SK-N-SH treated with all-trans-retinoic acid at 6 μM for 48 hours (cell line): ENCODE results near the gene SCAPER.

ENCODE experiments used
- ATAC-seq: fragments of 200-7000 bp; cut with Tn5 transposase; 3 replicates; pipeline ENCODE4 v1.9.1; 2020; ENCODE audit warnings: mild to moderate bottlenecking, moderate library complexity
- ARNTL ChIP-seq: fragments of 450-650 bp; formaldehyde crosslinking; IDR thresholded peaks from 2 replicates; pipeline ENCODE4 v1.5.0; 2020; ENCODE audit warnings: low read depth, mild to moderate bottlenecking, moderate library complexity, borderline replicate concordance
- BACH2 ChIP-seq: fragments of 250-450 bp; sonication (Bioruptor Pico); IDR thresholded peaks from 2 replicates; pipeline ENCODE4 v1.9.0; 2021; ENCODE audit warnings: mild to moderate bottlenecking, borderline replicate concordance
- CSDC2 ChIP-seq: fragments of 250-450 bp; sonication (Bioruptor Pico); IDR thresholded peaks from 2 replicates; pipeline ENCODE4 v1.5.0; 2020; ENCODE audit warnings: mild to moderate bottlenecking, moderate library complexity
- ESRRG ChIP-seq: fragments of 250-450 bp; sonication (Bioruptor Pico); IDR thresholded peaks from 2 replicates; pipeline ENCODE4 v1.6.1; 2021; ENCODE audit warnings: mild to moderate bottlenecking
- GLIS3 ChIP-seq: fragments of 250-450 bp; sonication (Bioruptor Pico); IDR thresholded peaks from 2 replicates; pipeline ENCODE4 v1.5.0; 2020; ENCODE audit warnings: mild to moderate bottlenecking, moderate library complexity
- ISL1 ChIP-seq: fragments of 250-450 bp; sonication (Bioruptor Pico); IDR thresholded peaks from 2 replicates; pipeline ENCODE4 v2.1.2; 2022; ENCODE audit warnings: mild to moderate bottlenecking, moderate library complexity
- OSR1 ChIP-seq: fragments of 250-450 bp; sonication (Bioruptor Pico); IDR thresholded peaks from 2 replicates; pipeline ENCODE4 v1.8.0; 2022; ENCODE audit warnings: moderate library complexity, mild to moderate bottlenecking, inconsistent platforms
- PPARA ChIP-seq: fragments of 250-450 bp; sonication (Bioruptor Pico); IDR thresholded peaks from 2 replicates; pipeline ENCODE4 v1.5.0; 2020; ENCODE audit warnings: mild to moderate bottlenecking, borderline replicate concordance
- RARB ChIP-seq: fragments of 250-450 bp; sonication (Bioruptor Pico); IDR thresholded peaks from 2 replicates; pipeline ENCODE4 v1.8.0; 2021; ENCODE audit warnings: mild to moderate bottlenecking, moderate library complexity
- SNAI2 ChIP-seq: fragments of 250-450 bp; sonication (Bioruptor Pico); IDR thresholded peaks from 2 replicates; pipeline ENCODE4 v1.5.0; 2020; ENCODE audit warnings: mild to moderate bottlenecking, moderate library complexity
- TCF4 ChIP-seq: fragments of 250-450 bp; sonication (Bioruptor Pico); IDR thresholded peaks from 2 replicates; pipeline ENCODE4 v1.8.0; 2021; ENCODE audit warnings: mild to moderate bottlenecking, moderate library complexity, borderline replicate concordance
- TOX ChIP-seq: fragments of 250-450 bp; sonication (Bioruptor Pico); IDR thresholded peaks from 2 replicates; pipeline ENCODE4 v1.8.0; 2021; ENCODE audit warnings: mild to moderate bottlenecking, moderate library complexity, borderline replicate concordance
- ZC3H10 ChIP-seq: fragments of 250-450 bp; sonication (Bioruptor Pico); IDR thresholded peaks from 2 replicates; pipeline ENCODE4 v1.5.1; 2021; ENCODE audit warnings: mild to moderate bottlenecking, moderate library complexity
- ZFP3 ChIP-seq: fragments of 250-450 bp; sonication (Bioruptor Pico); IDR thresholded peaks from 2 replicates; pipeline ENCODE4 v1.5.0; 2020; ENCODE audit warnings: mild to moderate bottlenecking, moderate library complexity
- ZNF565 ChIP-seq: fragments of 450-650 bp; formaldehyde crosslinking; conservative IDR thresholded peaks from 2 replicates; pipeline ENCODE4 v1.5.0; 2020; ENCODE audit warnings: low read depth, mild to moderate bottlenecking, moderate library complexity
- ZNF70 ChIP-seq: fragments of 450-650 bp; formaldehyde crosslinking; IDR thresholded peaks from 2 replicates; pipeline ENCODE4 v1.5.0; 2020; ENCODE audit warnings: mild to moderate bottlenecking, moderate library complexity
- ZNF8 ChIP-seq: fragments of 450-650 bp; formaldehyde crosslinking; IDR thresholded peaks from 2 replicates; pipeline ENCODE4 v1.5.0; 2020; ENCODE audit warnings: mild to moderate bottlenecking, moderate library complexity
- TF ChIP-seq, protein P1 (sequence below): fragments of 250-450 bp; sonication (Bioruptor Pico); IDR thresholded peaks from 2 replicates; pipeline ENCODE4 v1.8.0; 2020; ENCODE audit warnings: mild to moderate bottlenecking, moderate library complexity, borderline replicate concordance
- TF ChIP-seq, protein P2 (sequence below): fragments of 250-450 bp; sonication (Bioruptor Pico); IDR thresholded peaks from 2 replicates; pipeline ENCODE4 v1.5.1; 2021; ENCODE audit warnings: mild to moderate bottlenecking, moderate library complexity
- TF ChIP-seq, protein P3 (sequence below): fragments of 250-450 bp; sonication (Bioruptor Pico); IDR thresholded peaks from 2 replicates; pipeline ENCODE4 v1.5.1; 2020; ENCODE audit warnings: low read depth, mild to moderate bottlenecking, moderate library complexity
- TF ChIP-seq, protein P4 (sequence below): fragments of 250-450 bp; sonication (Bioruptor Pico); IDR thresholded peaks from 2 replicates; pipeline ENCODE4 v1.5.0; 2020; ENCODE audit warnings: mild to moderate bottlenecking, moderate library complexity

The SCAPER gene

DNA sequence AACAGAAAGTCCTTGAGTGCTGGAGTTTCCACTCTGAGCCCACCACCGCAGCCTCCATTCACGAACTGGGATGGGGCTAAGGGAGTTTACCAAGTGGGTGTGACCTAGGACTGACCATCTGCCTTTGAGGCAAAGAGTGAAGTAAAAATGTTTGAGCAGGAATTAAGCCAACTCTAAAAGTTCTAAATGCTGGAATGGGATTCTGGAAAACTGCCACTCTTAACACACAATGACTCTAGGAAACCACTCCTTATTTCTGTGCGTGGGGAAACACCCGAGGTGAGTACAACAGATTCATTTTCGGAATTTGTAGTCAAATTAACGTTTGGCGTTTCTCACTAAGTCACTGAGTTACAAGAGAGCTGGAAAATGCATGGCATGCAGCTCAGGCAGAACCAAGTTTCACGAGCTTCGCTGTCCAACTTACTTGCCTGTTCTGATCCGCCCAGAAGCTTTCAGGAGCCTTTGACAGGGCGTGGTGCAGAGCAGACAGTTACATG lies 537.0 kb downstream of the SCAPER start:
- no peak for ATAC-seq
- TF ChIP-seq, protein P1, sequence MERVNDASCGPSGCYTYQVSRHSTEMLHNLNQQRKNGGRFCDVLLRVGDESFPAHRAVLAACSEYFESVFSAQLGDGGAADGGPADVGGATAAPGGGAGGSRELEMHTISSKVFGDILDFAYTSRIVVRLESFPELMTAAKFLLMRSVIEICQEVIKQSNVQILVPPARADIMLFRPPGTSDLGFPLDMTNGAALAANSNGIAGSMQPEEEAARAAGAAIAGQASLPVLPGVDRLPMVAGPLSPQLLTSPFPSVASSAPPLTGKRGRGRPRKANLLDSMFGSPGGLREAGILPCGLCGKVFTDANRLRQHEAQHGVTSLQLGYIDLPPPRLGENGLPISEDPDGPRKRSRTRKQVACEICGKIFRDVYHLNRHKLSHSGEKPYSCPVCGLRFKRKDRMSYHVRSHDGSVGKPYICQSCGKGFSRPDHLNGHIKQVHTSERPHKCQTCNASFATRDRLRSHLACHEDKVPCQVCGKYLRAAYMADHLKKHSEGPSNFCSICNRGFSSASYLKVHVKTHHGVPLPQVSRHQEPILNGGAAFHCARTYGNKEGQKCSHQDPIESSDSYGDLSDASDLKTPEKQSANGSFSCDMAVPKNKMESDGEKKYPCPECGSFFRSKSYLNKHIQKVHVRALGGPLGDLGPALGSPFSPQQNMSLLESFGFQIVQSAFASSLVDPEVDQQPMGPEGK: no peak
- TF ChIP-seq ARNTL (CRISPR knock-in tag): no peak
- TF ChIP-seq, protein P2, sequence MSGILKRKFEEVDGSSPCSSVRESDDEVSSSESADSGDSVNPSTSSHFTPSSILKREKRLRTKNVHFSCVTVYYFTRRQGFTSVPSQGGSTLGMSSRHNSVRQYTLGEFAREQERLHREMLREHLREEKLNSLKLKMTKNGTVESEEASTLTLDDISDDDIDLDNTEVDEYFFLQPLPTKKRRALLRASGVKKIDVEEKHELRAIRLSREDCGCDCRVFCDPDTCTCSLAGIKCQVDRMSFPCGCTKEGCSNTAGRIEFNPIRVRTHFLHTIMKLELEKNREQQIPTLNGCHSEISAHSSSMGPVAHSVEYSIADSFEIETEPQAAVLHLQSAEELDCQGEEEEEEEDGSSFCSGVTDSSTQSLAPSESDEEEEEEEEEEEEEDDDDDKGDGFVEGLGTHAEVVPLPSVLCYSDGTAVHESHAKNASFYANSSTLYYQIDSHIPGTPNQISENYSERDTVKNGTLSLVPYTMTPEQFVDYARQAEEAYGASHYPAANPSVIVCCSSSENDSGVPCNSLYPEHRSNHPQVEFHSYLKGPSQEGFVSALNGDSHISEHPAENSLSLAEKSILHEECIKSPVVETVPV (CRISPR knock-in tag): no peak

DNA sequence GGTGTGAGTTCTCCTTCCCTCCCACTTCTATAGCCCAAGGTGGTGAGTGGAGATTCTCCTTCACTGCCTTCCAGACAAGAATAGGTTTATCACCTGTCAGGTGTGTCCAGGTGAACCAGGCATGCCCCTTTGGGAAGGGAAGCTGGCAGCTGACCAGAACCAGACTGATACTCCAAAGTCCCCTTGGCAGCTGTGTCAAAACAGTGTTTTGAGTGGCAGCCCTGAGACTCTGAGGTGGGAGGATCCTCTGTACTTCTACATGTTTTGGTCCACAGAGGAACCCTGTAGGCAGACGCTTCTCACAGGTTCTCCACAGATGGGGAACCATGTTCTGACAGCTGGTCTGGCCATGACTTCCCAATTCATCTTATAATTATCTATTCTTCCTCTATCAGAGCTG lies 538.4 kb downstream of the SCAPER start:
- ATAC-seq: no peak
- TF ChIP-seq, protein P3, sequence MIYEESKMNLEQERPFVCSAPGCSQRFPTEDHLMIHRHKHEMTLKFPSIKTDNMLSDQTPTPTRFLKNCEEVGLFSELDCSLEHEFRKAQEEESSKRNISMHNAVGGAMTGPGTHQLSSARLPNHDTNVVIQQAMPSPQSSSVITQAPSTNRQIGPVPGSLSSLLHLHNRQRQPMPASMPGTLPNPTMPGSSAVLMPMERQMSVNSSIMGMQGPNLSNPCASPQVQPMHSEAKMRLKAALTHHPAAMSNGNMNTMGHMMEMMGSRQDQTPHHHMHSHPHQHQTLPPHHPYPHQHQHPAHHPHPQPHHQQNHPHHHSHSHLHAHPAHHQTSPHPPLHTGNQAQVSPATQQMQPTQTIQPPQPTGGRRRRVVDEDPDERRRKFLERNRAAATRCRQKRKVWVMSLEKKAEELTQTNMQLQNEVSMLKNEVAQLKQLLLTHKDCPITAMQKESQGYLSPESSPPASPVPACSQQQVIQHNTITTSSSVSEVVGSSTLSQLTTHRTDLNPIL (CRISPR knock-in tag): no peak
- TF ChIP-seq ISL1 (no peak), OSR1 (CRISPR knock-in tag) (no peak), ZNF70 (CRISPR knock-in tag) (no peak), TOX (CRISPR knock-in tag) (no peak), RARB (CRISPR knock-in tag) (no peak), ZC3H10 (CRISPR knock-in tag) (no peak), SNAI2 (CRISPR knock-in tag) (no peak), ESRRG (no peak), CSDC2 (CRISPR knock-in tag) (no peak), GLIS3 (no peak), ZFP3 (no peak), ARNTL (CRISPR knock-in tag) (no peak), TCF4 (CRISPR knock-in tag) (no peak), ZNF8 (CRISPR knock-in tag) (no peak), PPARA (CRISPR knock-in tag) (no peak)
- TF ChIP-seq, protein P1: no peak
- TF ChIP-seq, protein P2 (CRISPR knock-in tag): no peak

DNA sequence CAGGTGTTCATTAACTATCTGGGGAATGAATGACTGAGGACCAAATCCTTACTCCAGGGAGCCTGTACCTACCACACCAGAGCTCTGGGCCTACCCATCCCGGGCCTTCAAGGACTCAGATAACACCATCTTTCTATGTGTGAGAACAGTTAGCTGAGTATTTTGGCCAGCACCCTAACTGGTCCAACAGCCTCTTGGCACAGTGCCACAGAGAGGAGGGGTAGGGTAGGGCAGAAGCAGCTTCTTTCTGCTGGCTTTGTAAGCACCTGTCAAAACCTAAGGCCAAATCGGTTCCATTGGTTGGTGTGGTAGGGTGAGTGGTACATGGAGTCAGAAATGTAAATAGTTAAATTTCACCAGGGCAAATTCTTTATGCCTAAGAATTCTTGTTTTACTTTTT lies 541.9 kb downstream of the SCAPER start:
- ATAC-seq: no peak
- TF ChIP-seq TCF4 (CRISPR knock-in tag) (no peak), GLIS3 (no peak), RARB (CRISPR knock-in tag) (no peak), BACH2 (CRISPR knock-in tag) (no peak), CSDC2 (CRISPR knock-in tag) (no peak), ZNF70 (CRISPR knock-in tag) (no peak), ARNTL (CRISPR knock-in tag) (no peak), ZFP3 (no peak), ZNF565 (CRISPR knock-in tag) (no peak), OSR1 (CRISPR knock-in tag) (no peak), ZNF8 (CRISPR knock-in tag) (no peak)
- TF ChIP-seq, protein P1: no peak
- TF ChIP-seq, protein P4, sequence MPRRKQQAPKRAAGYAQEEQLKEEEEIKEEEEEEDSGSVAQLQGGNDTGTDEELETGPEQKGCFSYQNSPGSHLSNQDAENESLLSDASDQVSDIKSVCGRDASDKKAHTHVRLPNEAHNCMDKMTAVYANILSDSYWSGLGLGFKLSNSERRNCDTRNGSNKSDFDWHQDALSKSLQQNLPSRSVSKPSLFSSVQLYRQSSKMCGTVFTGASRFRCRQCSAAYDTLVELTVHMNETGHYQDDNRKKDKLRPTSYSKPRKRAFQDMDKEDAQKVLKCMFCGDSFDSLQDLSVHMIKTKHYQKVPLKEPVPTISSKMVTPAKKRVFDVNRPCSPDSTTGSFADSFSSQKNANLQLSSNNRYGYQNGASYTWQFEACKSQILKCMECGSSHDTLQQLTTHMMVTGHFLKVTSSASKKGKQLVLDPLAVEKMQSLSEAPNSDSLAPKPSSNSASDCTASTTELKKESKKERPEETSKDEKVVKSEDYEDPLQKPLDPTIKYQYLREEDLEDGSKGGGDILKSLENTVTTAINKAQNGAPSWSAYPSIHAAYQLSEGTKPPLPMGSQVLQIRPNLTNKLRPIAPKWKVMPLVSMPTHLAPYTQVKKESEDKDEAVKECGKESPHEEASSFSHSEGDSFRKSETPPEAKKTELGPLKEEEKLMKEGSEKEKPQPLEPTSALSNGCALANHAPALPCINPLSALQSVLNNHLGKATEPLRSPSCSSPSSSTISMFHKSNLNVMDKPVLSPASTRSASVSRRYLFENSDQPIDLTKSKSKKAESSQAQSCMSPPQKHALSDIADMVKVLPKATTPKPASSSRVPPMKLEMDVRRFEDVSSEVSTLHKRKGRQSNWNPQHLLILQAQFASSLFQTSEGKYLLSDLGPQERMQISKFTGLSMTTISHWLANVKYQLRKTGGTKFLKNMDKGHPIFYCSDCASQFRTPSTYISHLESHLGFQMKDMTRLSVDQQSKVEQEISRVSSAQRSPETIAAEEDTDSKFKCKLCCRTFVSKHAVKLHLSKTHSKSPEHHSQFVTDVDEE: no peak
- TF ChIP-seq, protein P3 (CRISPR knock-in tag): no peak
- TF ChIP-seq, protein P2 (CRISPR knock-in tag): no peak
